H1 (cell line): ENCODE results near the gene PRR23B.
A peak's percentile ranks its signal among the peaks of the same experiment; 100 is the strongest.

Experiments used
- ATF3 ChIP-seq: IDR thresholded peaks from 2 replicates; pipeline ENCODE4 v1.6.1; 2011; ENCODE audit warnings: low read depth, mild to moderate bottlenecking, low read length; ENCODE audit not compliant: insufficient read depth
- CTCF ChIP-seq, 3 experiments: IDR thresholded peaks; 1 replicate in 2 of 3; 2 replicates in 1 of 3; pipeline versions ENCODE4 v1.5.1 to v1.6.1; 2011; ENCODE audit warnings: low read length in 3 of 3, mild to moderate bottlenecking in 3 of 3, inconsistent platforms in 2 of 3, low read depth in 1 of 3, moderate library complexity in 1 of 3; ENCODE audit not compliant: insufficient read depth in 1 of 3; ENCODE audit errors: control extremely low read depth in 1 of 3
- EGR1 ChIP-seq: IDR thresholded peaks from 2 replicates; pipeline ENCODE4 v1.6.1; 2011; ENCODE audit warnings: low read depth, low read length, borderline replicate concordance
- EZH2 ChIP-seq: fragments of 200-600 bp; sonication (generic); IDR thresholded peaks from 2 replicates; pipeline ENCODE4 v1.7.1; 2012; ENCODE audit warnings: low read depth, mild to moderate bottlenecking, moderate library complexity, low read length, inconsistent platforms; ENCODE audit not compliant: severe bottlenecking
- GTF2F1 ChIP-seq: IDR thresholded peaks from 2 replicates; pipeline ENCODE4 v1.6.1; 2012; ENCODE audit warnings: low read depth, low read length, improper control_type of control experiment, borderline replicate concordance
- KDM1A ChIP-seq: fragments of 200-600, 300-600 bp; sonication (generic); IDR thresholded peaks from 2 replicates; pipeline ENCODE4 v1.7.1; 2016; ENCODE audit warnings: mild to moderate bottlenecking, low read length, borderline replicate concordance
- NRF1 ChIP-seq: IDR thresholded peaks from 2 replicates; pipeline ENCODE4 v1.6.1; 2011; ENCODE audit warnings: mild to moderate bottlenecking, low read depth, low read length, improper control_type of control experiment
- POLR2A ChIP-seq, 2 experiments: IDR thresholded peaks; 1 replicate in 1 of 2; 2 replicates in 1 of 2; pipeline ENCODE4 v1.6.1; 2011; ENCODE audit warnings: low read depth in 2 of 2, low read length in 2 of 2, mild to moderate bottlenecking in 2 of 2; ENCODE audit errors: control extremely low read depth in 1 of 2
- POLR2AphosphoS5 ChIP-seq: IDR thresholded peaks from 2 replicates; pipeline ENCODE4 v1.6.1; 2011; ENCODE audit warnings: low read depth, low read length
- RAD21 ChIP-seq, 2 experiments: IDR thresholded peaks in 1 of 2; conservative IDR thresholded peaks in 1 of 2; 2 replicates each; pipeline ENCODE4 v1.6.1; 2011; ENCODE audit warnings: low read depth in 2 of 2, low read length in 2 of 2, improper control_type of control experiment in 1 of 2, inconsistent platforms in 1 of 2, mild to moderate bottlenecking in 1 of 2, moderate library complexity in 1 of 2

- no peak for TF ChIP-seq EZH2
- TF ChIP-seq CTCF (IDR thresholded peaks at IDR 0.05; ENCODE audit: control extremely low read depth in 1 of 3, insufficient read depth in 1 of 3, low read depth in 1 of 3, low read length in 3 of 3): peak in 2 of 3 experiments; percentile 32 to 47; a peak in 2 of 4 replicates
- TF ChIP-seq GTF2F1: no peak
- no peak for TF ChIP-seq POLR2AphosphoS5
- no peak for TF ChIP-seq KDM1A
- no peak for TF ChIP-seq NRF1
- TF ChIP-seq EGR1: no peak
- no peak for TF ChIP-seq POLR2A (IDR thresholded peaks at IDR 0.05; ENCODE audit: control extremely low read depth in 1 of 2, low read depth in 2 of 2, low read length in 2 of 2)
- peak in 1 of 2 experiments; percentile 12; a peak in 1 of 4 replicates for TF ChIP-seq RAD21 (IDR thresholded peaks at IDR 0.05 in 1 of 2, conservative IDR thresholded peaks at IDR 0.05 in 1 of 2; ENCODE audit: low read depth in 2 of 2, low read length in 2 of 2)
- no peak for TF ChIP-seq ATF3
Measured at GRCh38 chr3:139020868-139021234, at the start of gene PRR23B.
